Heart left ventricle (tissue), 16 donors: ENCODE results near the gene SUSD4. TPM values are rescaled to one million over a fixed set of nuclear protein-coding genes. Genes with fewer than 3 reads are reported as not detected.

Source experiments
- ATAC-seq, 4 donors: fragments of 200-7000 bp; cut with Tn5 transposase; one replicate each; pipeline ENCODE4 v1.9.1; 2020 to 2022; ENCODE audit warnings: moderate library complexity in 4 of 4, mild to moderate bottlenecking in 3 of 4, moderate number of reproducible peaks in 1 of 4
- DNase-seq, 5 donors: peaks; one replicate each; pipeline ENCODE4 v3.0.0-alpha.2; 2020
- H3K27ac ChIP-seq, 12 donors: fragments of 200-600 bp; sonication (generic) in 4 of 12; one replicate each; pipeline versions ENCODE4 v1.5.0 to v1.8.0; 2016 to 2022; ENCODE audit warnings: mild to moderate bottlenecking in 2 of 12
- H3K27me3 ChIP-seq, 9 donors: fragments of 200-600 bp; sonication (generic) in 2 of 9; one replicate each; pipeline versions ENCODE4 v1.5.1 to v1.8.0; 2016 to 2022; ENCODE audit warnings: mild to moderate bottlenecking in 3 of 9
- H3K36me3 ChIP-seq, 9 donors: fragments of 200-600 bp; sonication (generic) in 2 of 9; one replicate each; pipeline versions ENCODE4 v1.5.0 to v1.8.0; 2018 to 2022; ENCODE audit warnings: mild to moderate bottlenecking in 2 of 9
- H3K4me1 ChIP-seq, 12 donors: fragments of 200-600 bp; sonication (generic) in 4 of 12; one replicate each; pipeline versions ENCODE4 v1.5.0 to v1.8.0; 2016 to 2022; ENCODE audit warnings: mild to moderate bottlenecking in 3 of 12
- H3K4me3 ChIP-seq, 12 donors: fragments of 200-600 bp; sonication (generic) in 4 of 12; one replicate each; pipeline versions ENCODE4 v1.5.0 to v1.8.0; 2017 to 2022; ENCODE audit warnings: mild to moderate bottlenecking in 9 of 12, moderate library complexity in 4 of 12
- H3K9me3 ChIP-seq, 12 donors: fragments of 200-600 bp; sonication (generic) in 4 of 12; one replicate each; pipeline versions ENCODE4 v1.5.0 to v1.8.0; 2016 to 2022; ENCODE audit warnings: mild to moderate bottlenecking in 1 of 12
- CTCF ChIP-seq, 12 donors: fragments of 200-600 bp; sonication (generic) in 4 of 12; IDR thresholded peaks; one replicate each; pipeline versions ENCODE4 v1.5.0 to v1.8.0; 2018 to 2022; ENCODE audit warnings: antibody characterized with exemption in 12 of 12, mild to moderate bottlenecking in 5 of 12
- POLR2A ChIP-seq, 2 donors: fragments of 450-650 bp; IDR thresholded peaks; one replicate each; pipeline ENCODE4 v1.6.1; 2017; ENCODE audit warnings: antibody characterized with exemption in 2 of 2, mild to moderate bottlenecking in 2 of 2, moderate library complexity in 2 of 2
- WGBS, 4 donors: extraction: QIAGEN DNeasy Blood & Tissue Kit in 2 of 4; methylation state at CpG; one replicate each; pipeline versions ENCODE4 v1.1.5 to v1.1.7; 2013 to 2018; 5-methylcytosine and 5-hydroxymethylcytosine counted together
- intact Hi-C, 10 donors: fragments of 100-400 bp; cut with DNase I; formaldehyde crosslinking; loops; one replicate each; pipeline versions ENCODE4 v1.11.1 to v1.14.2; 2022
- polyA plus RNA-seq, 2 donors: library from polyadenylated mRNA; stranded (reverse); fragments of 200-250 nt; gene quantifications; one replicate each; pipeline ENCODE4 v1.2.3, GENCODE V29; 2013
- total RNA-seq, 9 donors: library from RNA; depleted of rRNA in 2 of 9; stranded (reverse); fragments of >200 nt in 2 of 9; fragmentation: NEBNext Ultra II Directional in 3 of 9; extraction: Animal tissue kit (Norgen Biotek cat#: 25700) in 3 of 9; gene quantifications; one replicate each; pipeline versions ENCODE4 v1.1.0 to v1.2.4, GENCODE V29; 2016 to 2023
- donor health status: ischemic (EF 13 %, LVEDD 7.1; RV severe dilation, severe dysfunction).
- donor health status: healthy with polysubstance abuse.
- donor health status: DM: no; HTN: yes; CAD: no.
- donor health status: DM: no; HTN: no; CAD: no.
- donor health status: ischemic (EF 25% LVEDD 6.9; RV normal size, moderate dysfunction).
- donor health status: ischemic (EF 25% LVEDD 5.7; RV mildly dilated, moderate dysfunction).
- donor health status: healthy.
- donor health status: DM: yes; HTN: yes; CAD: no.
- donor health status: ischemic (EF 35%, LVEDD 5.7; RV mildly dilated, moderate dysfunction).
- donor health status: nonischemic (EF 11% LVEDD 7.7; RV severe dilation, severe dysfunction).
- donor health status: DM: yes; HTN: yes; CAD: no.
- donor health status: PGD.
- donor health status: ischemic (EF 29% LVEDD 5.4; RV normal size, mild dysfunction).
- donor health status: nonischemic (EF 23%, LVEDD 6.1; RV moderate dilation, normal function).

The SUSD4 gene
- total and polyA plus RNA-seq, 11 donors, result 0.40 to 27.2 (median 2.4) TPM

- 1 to 6% (median 2%) methylated on average over 17 to 44 of the region's 44 CpGs for WGBS, 4 donors
- Histone ChIP-seq H3K4me1 (peaks cover 0 to 25% (median 15%) of the 10 kb centered on the region in 12 donors), H3K36me3 (no peaks in the 10 kb centered on the region), H3K27ac (peak overlapping the region in 4 of 12 donors; percentile 29 to 48 (median 47)), H3K9me3 (no peaks in the 10 kb centered on the region), H3K4me3 (peak overlapping the region; percentile 39 to 77 (median 54)), H3K27me3 (peaks cover 0 to 55% (median 4%) of the 10 kb centered on the region in 9 donors)
- TF ChIP-seq CTCF (IDR thresholded peaks at IDR 0.05) (no peak), POLR2A (IDR thresholded peaks at IDR 0.05) (no peak)
- intact Hi-C loops, result loop anchor here in 2 of 10 donors (5.0 kb wide), 4 partner anchors 131 to 231 kb away; partner anchors contain the start of gene TLR5 (in 1 of the 2)
- ATAC-seq (peak; percentile 63 to 86 (median 70)), DNase-seq (peak; percentile 48 to 77 (median 71))
These were observed 720 bp downstream of the SUSD4 start for GRCh38 chr1:223363057-223363855.

- DNase-seq (no peak), ATAC-seq (no peak)
- H3K9me3 ChIP-seq, result no peaks in the 10 kb centered on the region
- no peaks in the 10 kb centered on the region for H3K36me3 ChIP-seq
- 81 to 95% (median 85%) methylated on average over 3 of the region's 3 CpGs for WGBS, 4 donors
- H3K27me3 ChIP-seq, result peaks cover 0 to 32% (median 0%) of the 10 kb centered on the region in 9 donors
- H3K4me3 ChIP-seq, result no peak overlapping the region
- intact Hi-C loops, result no loop called here
- peaks cover 0 to 10% (median 8%) of the 10 kb centered on the region in 12 donors for H3K4me1 ChIP-seq
- no peak for TF ChIP-seq POLR2A (IDR thresholded peaks at IDR 0.05)
- no peak for TF ChIP-seq CTCF (IDR thresholded peaks at IDR 0.05)
- no peak overlapping the region for H3K27ac ChIP-seq
These were observed 5.2 kb downstream of the SUSD4 start for GRCh38 chr1:223358826-223359225.

- Histone ChIP-seq H3K9me3 (no peaks in the 10 kb centered on the region), H3K27me3 (peaks cover 0 to 23% (median 0%) of the 10 kb centered on the region in 9 donors), H3K27ac (no peak overlapping the region), H3K4me3 (no peak overlapping the region), H3K36me3 (no peaks in the 10 kb centered on the region), H3K4me1 (peaks cover 0 to 4% (median 0%) of the 10 kb centered on the region in 12 donors)
- WGBS, 4 donors, result 79 to 93% (median 91%) methylated on average over 2 of the region's 2 CpGs
- DNase-seq (no peak), ATAC-seq (no peak)
- intact Hi-C loops, result no loop called here
- TF ChIP-seq CTCF (IDR thresholded peaks at IDR 0.05) (no peak), POLR2A (IDR thresholded peaks at IDR 0.05) (no peak)
These were observed 8.3 kb downstream of the SUSD4 start for GRCh38 chr1:223355699-223356098.

GRCh38 chr1:223353939-223354338 lies 10.0 kb downstream of the SUSD4 start:
- TF ChIP-seq POLR2A (IDR thresholded peaks at IDR 0.05) (no peak), CTCF (IDR thresholded peaks at IDR 0.05) (no peak)
- no peak overlapping the region for H3K4me3 ChIP-seq
- no peaks in the 10 kb centered on the region for H3K9me3 ChIP-seq
- no peak overlapping the region for H3K27ac ChIP-seq
- intact Hi-C loops, result no loop called here
- no peak for ATAC-seq
- 69 to 78% (median 72%) methylated on average over 6 of the region's 6 CpGs for whole genome bisulfite sequencing, 4 donors
- peaks cover 0 to 21% (median 0%) of the 10 kb centered on the region in 9 donors for H3K27me3 ChIP-seq
- no peaks in the 10 kb centered on the region for H3K36me3 ChIP-seq
- H3K4me1 ChIP-seq, result peaks cover 0 to 6% (median 0%) of the 10 kb centered on the region in 12 donors
- DNase-seq, result no peak
